A549 (cell line): ENCODE data around the gene GSTA4. TPM values are rescaled to one million over a fixed set of nuclear protein-coding genes. Genes with fewer than 3 reads are reported as not detected.
A peak's percentile ranks its signal among the peaks of the same experiment; 100 is the strongest.

ENCODE experiments used
- ATAC-seq, 2 experiments: fragments of 200-7000 bp in 1 of 2; fragments of >200 bp in 1 of 2; cut with Nextera tagmentation in 1 of 2; cut with Tn5 transposase in 1 of 2; 3 replicates each; pipeline versions ENCODE4 v1.8.0 to v1.9.1; 2018 to 2020; ENCODE audit warnings: mild to moderate bottlenecking in 1 of 2, moderate library complexity in 1 of 2
- CTCF ChIA-PET: fragments of 300-600 bp; sonication (Branson Sonifier 250); formaldehyde crosslinking; extraction: SDS; loops from one replicate; lab custom pipeline; 2021; ENCODE audit warnings: antibody characterized with exemption, inconsistent platforms; lab: Yijun Ruan, JAX
- POLR2A ChIA-PET: fragments of 350-600 bp; formaldehyde crosslinking; extraction: SDS; loops from one replicate; lab custom pipeline; 2021; ENCODE audit warnings: antibody characterized with exemption, inconsistent platforms; lab: Yijun Ruan, JAX
- DNase-seq, 2 experiments: peaks; one replicate each; pipeline versions ENCODE4 v3.0.0 to v3.0.0-alpha.2; 2011 to 2016; ENCODE audit warnings: low read depth in 1 of 2, low spot score in 1 of 2
- FAIRE-seq: peaks from 2 replicates; lab custom pipeline; 2011; peaks lifted over from hg19 to GRCh38; lab: Jason Lieb, UNC
- H3K27ac ChIP-seq, 2 experiments: fragments of >200 bp; sonication (Bioruptor Twin); formaldehyde crosslinking; 3 replicates each; pipeline ENCODE4 v1.5.1; 2016 to 2017
- H3K4me1 ChIP-seq: fragments of >200 bp; sonication (Bioruptor Twin); formaldehyde crosslinking; 3 replicates; pipeline ENCODE4 v1.6.1; 2016
- H3K4me2 ChIP-seq: fragments of >200 bp; sonication (Bioruptor Twin); formaldehyde crosslinking; 3 replicates; pipeline ENCODE4 v1.6.1; 2016
- H3K4me3 ChIP-seq: fragments of >200 bp; sonication (Bioruptor Twin); formaldehyde crosslinking; 3 replicates; pipeline ENCODE4 v1.5.1; 2016
- H3K9me3 ChIP-seq: fragments of >200 bp; sonication (Bioruptor Twin); formaldehyde crosslinking; 3 replicates; pipeline ENCODE4 v1.6.1; 2016
- BCL3 ChIP-seq: fragments of >200 bp; sonication (Bioruptor Twin); formaldehyde crosslinking; IDR thresholded peaks from 3 replicates; pipeline ENCODE4 v1.6.1; 2016
- CBX2 ChIP-seq: fragments of 200-600 bp; sonication (generic); IDR thresholded peaks from 2 replicates; pipeline ENCODE4 v1.6.1; 2016; ENCODE audit warnings: low read depth, mild to moderate bottlenecking, borderline replicate concordance
- CBX8 ChIP-seq: fragments of 200-600 bp; sonication (generic); IDR thresholded peaks from 2 replicates; pipeline ENCODE4 v1.6.1; 2016
- CEBPB ChIP-seq, 2 experiments: fragments of >200 bp in 1 of 2; sonication (Bioruptor Twin) in 1 of 2; formaldehyde crosslinking in 1 of 2; IDR thresholded peaks; 2 replicates each; pipeline ENCODE4 v1.6.1; 2012 to 2016
- EHMT2 ChIP-seq: fragments of 200-600 bp; sonication (generic); IDR thresholded peaks from 2 replicates; pipeline ENCODE4 v1.6.1; 2016; ENCODE audit warnings: antibody characterized with exemption, low read depth, mild to moderate bottlenecking, moderate library complexity
- FOSB ChIP-seq: fragments of 250-450 bp; sonication (Bioruptor Pico); IDR thresholded peaks from 2 replicates; pipeline ENCODE4 v1.5.0; 2020; ENCODE audit warnings: mild to moderate bottlenecking, moderate library complexity
- FOSL2 ChIP-seq, 2 experiments: fragments of 450-650 bp in 1 of 2; fragments of >200 bp in 1 of 2; sonication (Bioruptor Twin) in 1 of 2; formaldehyde crosslinking; IDR thresholded peaks; 2 replicates each; pipeline versions ENCODE4 v1.5.0 to v1.6.1; 2016 to 2020; ENCODE audit warnings: mild to moderate bottlenecking in 1 of 2, moderate library complexity in 1 of 2
- GATA3 ChIP-seq: IDR thresholded peaks from 2 replicates; pipeline ENCODE4 v1.6.1; 2012; ENCODE audit warnings: borderline replicate concordance
- HES2 ChIP-seq: fragments of >200 bp; sonication (Bioruptor Twin); formaldehyde crosslinking; IDR thresholded peaks from 2 replicates; pipeline ENCODE4 v1.6.1; 2016
- HOXA7 ChIP-seq: fragments of 250-450 bp; sonication (Bioruptor Pico); IDR thresholded peaks from 2 replicates; pipeline ENCODE4 v1.5.0; 2020; ENCODE audit warnings: mild to moderate bottlenecking, moderate library complexity
- HOXB13 ChIP-seq: fragments of 250-450 bp; sonication (Bioruptor Pico); IDR thresholded peaks from 2 replicates; pipeline ENCODE4 v1.5.0; 2020; ENCODE audit warnings: low read depth, mild to moderate bottlenecking, moderate library complexity
- JUN ChIP-seq, 2 experiments: fragments of >200 bp; sonication (Bioruptor Twin); formaldehyde crosslinking; IDR thresholded peaks; 2 replicates in 1 of 2; 3 replicates in 1 of 2; pipeline ENCODE4 v1.6.1; 2016 to 2017
- JUNB ChIP-seq: fragments of >200 bp; sonication (Bioruptor Twin); formaldehyde crosslinking; IDR thresholded peaks from 2 replicates; pipeline ENCODE4 v1.6.1; 2016
- KDM5A ChIP-seq: fragments of 200-600 bp; sonication (generic); IDR thresholded peaks from 2 replicates; pipeline ENCODE4 v1.6.1; 2016; ENCODE audit warnings: antibody characterized with exemption, mild to moderate bottlenecking
- MAFK ChIP-seq: fragments of 450-650 bp; IDR thresholded peaks from 2 replicates; pipeline ENCODE4 v1.6.1; 2014; ENCODE audit not compliant: partially characterized antibody
- MAX ChIP-seq: IDR thresholded peaks from 2 replicates; pipeline ENCODE4 v1.6.1; 2012
- MAZ ChIP-seq: fragments of 150-350 bp; IDR thresholded peaks from 2 replicates; pipeline ENCODE4 v1.6.1; 2014; ENCODE audit warnings: antibody characterized with exemption, low read depth, low read length, borderline replicate concordance
- MYC ChIP-seq: IDR thresholded peaks from 2 replicates; pipeline ENCODE4 v1.6.1; 2012; ENCODE audit warnings: mild to moderate bottlenecking, inconsistent platforms, low read length, improper control_type of control experiment, borderline replicate concordance
- PBX3 ChIP-seq: IDR thresholded peaks from 2 replicates; pipeline ENCODE4 v1.6.1; 2012
- POLR2A ChIP-seq: IDR thresholded peaks from 2 replicates; pipeline ENCODE4 v1.6.1; 2012; ENCODE audit warnings: mild to moderate bottlenecking, low read length
- RAD21 ChIP-seq, 2 experiments: fragments of >200 bp in 1 of 2; sonication (Bioruptor Twin) in 1 of 2; formaldehyde crosslinking in 1 of 2; IDR thresholded peaks in 1 of 2; conservative IDR thresholded peaks in 1 of 2; 2 replicates in 1 of 2; 3 replicates in 1 of 2; pipeline ENCODE4 v1.6.1; 2012 to 2018; ENCODE audit warnings: inconsistent platforms in 1 of 2
- RARB ChIP-seq: fragments of 250-450 bp; sonication (Bioruptor Pico); IDR thresholded peaks from 2 replicates; pipeline ENCODE4 v1.8.0; 2021; ENCODE audit warnings: mild to moderate bottlenecking, moderate library complexity
- RNF2 ChIP-seq: fragments of 200-600 bp; sonication (generic); IDR thresholded peaks from 2 replicates; pipeline ENCODE4 v1.6.1; 2016; ENCODE audit warnings: low read depth, mild to moderate bottlenecking, antibody characterized with exemption, moderate library complexity, borderline replicate concordance
- TP53 ChIP-seq: fragments of 250-450 bp; sonication (Bioruptor Pico); IDR thresholded peaks from 2 replicates; pipeline ENCODE4 v1.5.0; 2021; ENCODE audit warnings: mild to moderate bottlenecking, moderate library complexity
- USF2 ChIP-seq: fragments of 450-650 bp; IDR thresholded peaks from 2 replicates; pipeline ENCODE4 v1.6.1; 2014; ENCODE audit warnings: antibody characterized with exemption
- ZFP36 ChIP-seq: fragments of 450-650 bp; IDR thresholded peaks from 2 replicates; pipeline ENCODE4 v1.6.1; 2014; ENCODE audit warnings: borderline replicate concordance; ENCODE audit not compliant: partially characterized antibody
- ZSCAN20 ChIP-seq: fragments of 250-450 bp; sonication (Bioruptor Pico); IDR thresholded peaks from 2 replicates; pipeline ENCODE4 v1.8.0; 2022; ENCODE audit warnings: mild to moderate bottlenecking, moderate library complexity
- WGBS: methylation state at CpG from one replicate; pipeline ENCODE4 v1.1.6; 2017; ENCODE audit errors: missing lambda C conversion rate; 5-methylcytosine and 5-hydroxymethylcytosine counted together
- polyA plus RNA-seq, 4 experiments: library from polyadenylated mRNA; depleted of rRNA in 3 of 4; stranded (reverse); fragments of >200 nt; fragmentation: RNase III in 1 of 4; extraction: RNeasy Plus Mini Kit Qiagen cat#74134 plus additional on column Dnase treatment in 1 of 4; gene quantifications; 2 replicates in 3 of 4; 3 replicates in 1 of 4; pipeline ENCODE4 v1.2.3, GENCODE V29; 2011 to 2017

The GSTA4 gene
- polyA plus RNA-seq, 2 of the 4 experiments (the other 2 are of a cell fraction) = 12.6 to 30.6 TPM

- ATAC-seq (peak in 1 of 2 experiments; percentile 48; a peak in 2 of 6 replicates), FAIRE-seq (no peak)
- Histone ChIP-seq H3K9me3 (no peaks in the 10 kb centered on the region), H3K4me2 (peak overlapping the region; percentile 18; the same call in 1 of the 3 replicates), H3K4me3 (no peak overlapping the region), H3K4me1 (peaks cover 31% of the 10 kb centered on the region), H3K27ac (peak overlapping the region in 1 of 2 experiments; percentile 17; a peak in 1 of 6 replicates)
- POLR2A ChIA-PET = no interaction called here
- TF ChIP-seq PBX3 (no peak), HOXA7 (CRISPR knock-in tag) (no peak), CBX8 (no peak), RAD21 (conservative IDR thresholded peaks at IDR 0.05 in 1 of 2, IDR thresholded peaks at IDR 0.05 in 1 of 2) (no peak), CBX2 (no peak), POLR2A (no peak), ZSCAN20 (no peak), MAX (no peak), TP53 (CRISPR knock-in tag) (no peak), RARB (CRISPR knock-in tag) (no peak), MYC (no peak)
- TF ChIP-seq, all 56 proteins: peak for 0
- CTCF ChIA-PET = interaction anchor here (3.0 kb wide), 1 partner anchor 48 kb away, joined by 14 read pairs; the partner anchor contains the start of gene GSTA4
- DNase-seq = no peak
Observed at GRCh38 chr6:53043581-53043980, 48.5 kb upstream of the GSTA4 start.

- TF ChIP-seq MAFK (peak; percentile 96), ZFP36 (no peak), FOSL2 (IDR thresholded peaks at IDR 0.05) (peak; percentile 70), FOSL2 (CRISPR knock-in tag; IDR thresholded peaks at IDR 0.05) (peak; percentile 77), GATA3 (peak; percentile 54; the same call in 1 of the 2 replicates), CBX2 (no peak), JUNB (peak; percentile 79)
- TF ChIP-seq, all 56 proteins: peak for 4
- WGBS = 5% methylated on average over 4 of the region's 4 CpGs
- Histone ChIP-seq H3K4me1 (peaks cover 27% of the 10 kb centered on the region), H3K4me2 (peak overlapping the region; percentile 66), H3K9me3 (no peaks in the 10 kb centered on the region), H3K4me3 (no peak overlapping the region), H3K27ac (peak overlapping the region in 1 of 2 experiments; percentile 17; a peak in 1 of 6 replicates)
- CTCF ChIA-PET = interaction anchor here (0.6 to 3.0 kb wide), 2 partner anchors 10 to 46 kb away, joined by 3 to 14 read pairs; partner anchors contain the start of gene GSTA4
- peak; percentile 50 to 72; a peak in 3 of 6 replicates for ATAC-seq
- peak; percentile 7 to 16 for DNase-seq
- peak; percentile 13 for FAIRE-seq
- POLR2A ChIA-PET = no interaction called here
Observed at GRCh38 chr6:53042112-53042511, 47.0 kb upstream of the GSTA4 start.

- 78% methylated on average over 4 of the region's 4 CpGs for WGBS
- no peak overlapping the region for H3K4me3 ChIP-seq
- H3K9me3 ChIP-seq = no peaks in the 10 kb centered on the region
- ChIA-PET POLR2A (no interaction called here), CTCF (interaction anchor here (3.0 kb wide), 1 partner anchor 45 kb away, joined by 14 read pairs; the partner anchor contains the start of gene GSTA4)
- H3K27ac ChIP-seq = peak overlapping the region in 1 of 2 experiments; percentile 60; a peak in 3 of 6 replicates
- no peak for FAIRE-seq
- H3K4me2 ChIP-seq = peak overlapping the region; percentile 66
- peaks cover 27% of the 10 kb centered on the region for H3K4me1 ChIP-seq
- DNase-seq = no peak
- no peak for ATAC-seq
- TF ChIP-seq JUN (IDR thresholded peaks at IDR 0.05) = no peak
- TF ChIP-seq RNF2 = no peak
- no peak for TF ChIP-seq MAZ
- TF ChIP-seq MAX = no peak
- TF ChIP-seq HOXB13 (CRISPR knock-in tag) = no peak
- no peak for TF ChIP-seq BCL3
- no peak for TF ChIP-seq EHMT2
- TF ChIP-seq HOXA7 (CRISPR knock-in tag) = no peak
- no peak for TF ChIP-seq USF2
- TF ChIP-seq CEBPB (IDR thresholded peaks at IDR 0.05) = no peak
- TF ChIP-seq POLR2A = no peak
- no peak for TF ChIP-seq FOSB (CRISPR knock-in tag)
- no peak for TF ChIP-seq HES2
- no peak for TF ChIP-seq KDM5A
- TF ChIP-seq CBX8 = no peak
Observed at GRCh38 chr6:53041356-53041755, 46.3 kb upstream of the GSTA4 start.
